DOHH2 (cell line): Measurements from ENCODE around the gene ZNF560.

ENCODE experiments used
- H3F3A ChIP-seq: fragments of 200-600 bp; sonication (generic), shearing (Covaris generic); 2 replicates; pipeline ENCODE4 v1.6.0; 2016; ENCODE audit warnings: antibody characterized with exemption, mild to moderate bottlenecking; ENCODE audit not compliant: control insufficient read depth, insufficient read depth
- H3K27ac ChIP-seq: fragments of 200-600 bp; sonication (generic); 2 replicates; pipeline ENCODE4 v1.5.1; 2014; ENCODE audit warnings: low read depth, mild to moderate bottlenecking, low read length, moderate library complexity
- H3K27me3 ChIP-seq: fragments of 200-600 bp; sonication (generic); 2 replicates; pipeline ENCODE4 v1.6.1; 2014; ENCODE audit warnings: mild to moderate bottlenecking, low read length, mixed read lengths; ENCODE audit not compliant: control insufficient read depth
- H3K36me3 ChIP-seq: fragments of 200-600 bp; sonication (generic); 2 replicates; pipeline ENCODE4 v1.6.1; 2014; ENCODE audit warnings: mild to moderate bottlenecking, low read length, moderate library complexity, mixed read lengths; ENCODE audit not compliant: control insufficient read depth
- H3K4me1 ChIP-seq: fragments of 200-600 bp; sonication (generic); 2 replicates; pipeline ENCODE4 v1.6.1; 2014; ENCODE audit warnings: mild to moderate bottlenecking, low read length, mixed read lengths; ENCODE audit not compliant: control insufficient read depth
- H3K4me2 ChIP-seq: fragments of 200-600 bp; sonication (generic); 2 replicates; pipeline ENCODE4 v1.6.0; 2014; ENCODE audit warnings: mild to moderate bottlenecking, low read length, moderate library complexity
- H3K4me3 ChIP-seq: fragments of 200-600 bp; sonication (generic); 2 replicates; pipeline ENCODE4 v1.5.1; 2014; ENCODE audit warnings: mild to moderate bottlenecking, low read length, mixed read lengths
- H3K79me2 ChIP-seq: fragments of 200-600 bp; sonication (generic); 2 replicates; pipeline ENCODE4 v1.6.1; 2014; ENCODE audit warnings: mild to moderate bottlenecking, low read length, mixed read lengths; ENCODE audit not compliant: control insufficient read depth
- H3K9me2 ChIP-seq: fragments of 200-600 bp; sonication (generic); replicated peaks from 2 replicates; pipeline ENCODE4 v1.6.1; 2014; ENCODE audit warnings: mild to moderate bottlenecking, low read length, mixed read lengths; ENCODE audit not compliant: control insufficient read depth
- H3K9me3 ChIP-seq: fragments of 200-600 bp; sonication (generic); 2 replicates; pipeline ENCODE4 v1.6.1; 2014; ENCODE audit warnings: antibody characterized with exemption, low read length, mixed read lengths; ENCODE audit not compliant: control insufficient read depth, insufficient read depth
- H4K20me1 ChIP-seq: fragments of 200-600 bp; sonication (generic); 2 replicates; pipeline ENCODE4 v1.6.0; 2014; ENCODE audit warnings: low read depth, mild to moderate bottlenecking, antibody characterized with exemption, low read length, moderate library complexity; ENCODE audit not compliant: control insufficient read depth, insufficient read depth
- EZH2phosphoT487 ChIP-seq: fragments of 200-600 bp; sonication (generic); IDR thresholded peaks from 2 replicates; pipeline ENCODE4 v1.6.1; 2017; ENCODE audit warnings: borderline replicate concordance, mild to moderate bottlenecking, antibody characterized with exemption, low read length, moderate library complexity, mixed read lengths
- TF ChIP-seq, protein P1 (sequence below): fragments of 200-600 bp; sonication (generic); IDR thresholded peaks from one replicate; pipeline ENCODE4 v1.5.1; 2014; ENCODE audit warnings: antibody characterized with exemption, mild to moderate bottlenecking, low read depth, low read length; ENCODE audit not compliant: poor library complexity, severe bottlenecking

ZNF560 gene

DNA sequence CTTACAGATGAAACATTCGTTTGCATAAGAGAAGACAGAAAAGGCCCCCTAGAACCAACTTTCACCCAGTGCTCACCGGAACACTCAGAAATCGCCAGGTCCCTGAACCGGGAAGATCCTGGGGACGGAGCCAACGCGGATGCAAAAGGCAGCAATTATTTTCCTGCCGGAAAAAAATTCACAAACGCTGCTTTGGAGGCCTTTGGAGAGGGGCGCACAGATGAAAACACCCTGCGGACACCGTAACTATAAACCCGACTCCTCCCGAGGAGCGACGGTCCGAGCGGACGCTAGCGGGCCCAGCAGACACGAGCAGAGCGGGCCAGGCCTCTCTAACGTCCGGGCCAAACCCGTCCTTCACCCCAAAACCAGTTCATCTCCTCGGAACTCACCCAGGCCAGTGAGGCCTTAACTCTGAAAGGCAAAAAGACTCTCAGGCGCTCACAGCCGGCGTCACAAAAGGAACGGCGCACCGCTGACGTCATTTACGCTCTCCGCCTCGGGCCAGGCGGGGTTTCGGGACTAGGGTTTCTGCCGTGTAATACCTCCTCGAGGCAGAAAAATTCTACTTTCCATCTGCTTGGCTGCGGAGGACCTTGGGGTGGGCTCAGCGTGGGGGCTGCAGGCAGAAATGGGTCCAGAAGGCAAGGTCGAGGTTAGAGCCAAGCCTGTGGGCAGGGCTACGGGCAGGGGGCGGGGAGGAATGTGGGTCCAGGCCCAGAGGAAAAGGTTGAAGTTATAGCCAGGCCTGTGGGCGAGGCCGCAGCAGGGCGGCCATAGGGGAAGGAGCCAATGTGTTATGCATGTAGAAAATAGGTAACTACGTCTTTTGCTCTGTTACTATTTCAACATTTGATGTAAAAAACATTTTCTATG is 40.0 kb upstream of the ZNF560 start, which contains the start of gene ZNF426:
ZNF426 (minus strand) TSS at position 463 of the 876 bp plus-strand sequence. CDS start 2,413 bp downstream, outside the sequence.
- Histone ChIP-seq H3K4me1 (peaks cover 12% of the 10 kb centered on the region), H3K4me2 (peak within 1 kb of the TSS; percentile 98), H3K9me2 (no peaks in the 10 kb centered on the region), H3K27me3 (no peaks in the 10 kb centered on the region), H3K36me3 (peaks cover 32% of the 10 kb centered on the region), H3K27ac (peak within 1 kb of the TSS; percentile 47), H4K20me1 (no peaks in the 10 kb centered on the region), H3K4me3 (peak within 1 kb of the TSS; percentile 98), H3F3A (no peaks in the 10 kb centered on the region), H3K79me2 (peaks cover 15% of the 10 kb centered on the region), H3K9me3 (peaks cover 19% of the 10 kb centered on the region)
- TF ChIP-seq, protein P1, sequence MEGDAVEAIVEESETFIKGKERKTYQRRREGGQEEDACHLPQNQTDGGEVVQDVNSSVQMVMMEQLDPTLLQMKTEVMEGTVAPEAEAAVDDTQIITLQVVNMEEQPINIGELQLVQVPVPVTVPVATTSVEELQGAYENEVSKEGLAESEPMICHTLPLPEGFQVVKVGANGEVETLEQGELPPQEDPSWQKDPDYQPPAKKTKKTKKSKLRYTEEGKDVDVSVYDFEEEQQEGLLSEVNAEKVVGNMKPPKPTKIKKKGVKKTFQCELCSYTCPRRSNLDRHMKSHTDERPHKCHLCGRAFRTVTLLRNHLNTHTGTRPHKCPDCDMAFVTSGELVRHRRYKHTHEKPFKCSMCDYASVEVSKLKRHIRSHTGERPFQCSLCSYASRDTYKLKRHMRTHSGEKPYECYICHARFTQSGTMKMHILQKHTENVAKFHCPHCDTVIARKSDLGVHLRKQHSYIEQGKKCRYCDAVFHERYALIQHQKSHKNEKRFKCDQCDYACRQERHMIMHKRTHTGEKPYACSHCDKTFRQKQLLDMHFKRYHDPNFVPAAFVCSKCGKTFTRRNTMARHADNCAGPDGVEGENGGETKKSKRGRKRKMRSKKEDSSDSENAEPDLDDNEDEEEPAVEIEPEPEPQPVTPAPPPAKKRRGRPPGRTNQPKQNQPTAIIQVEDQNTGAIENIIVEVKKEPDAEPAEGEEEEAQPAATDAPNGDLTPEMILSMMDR = no peak
- no peak for TF ChIP-seq EZH2phosphoT487

DNA sequence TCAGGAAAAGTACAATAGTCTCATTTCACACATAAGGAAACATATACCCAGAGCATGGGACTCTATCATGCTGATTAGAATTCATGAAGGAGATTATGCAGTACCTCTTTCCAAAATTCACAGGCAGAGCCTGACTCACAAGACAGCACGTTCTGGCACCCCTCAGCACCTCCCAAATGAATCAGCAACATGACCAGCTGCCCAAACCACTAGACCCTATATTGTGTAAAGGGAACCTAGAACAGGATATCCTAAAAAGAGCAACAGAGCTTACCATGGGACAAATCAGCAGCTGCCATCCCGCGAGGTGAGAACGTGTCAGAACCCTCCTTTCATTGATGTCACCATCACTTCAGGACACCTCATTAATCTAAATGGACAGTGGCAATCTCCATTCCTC is 37.5 kb upstream of the ZNF560 start:
- Histone ChIP-seq H3F3A (no peaks in the 10 kb centered on the region), H3K36me3 (peaks cover 53% of the 10 kb centered on the region), H3K4me3 (no peak overlapping the region), H3K27me3 (no peaks in the 10 kb centered on the region), H3K9me3 (peaks cover 25% of the 10 kb centered on the region), H3K4me2 (no peak overlapping the region), H3K27ac (no peak overlapping the region), H4K20me1 (no peaks in the 10 kb centered on the region), H3K9me2 (no peaks in the 10 kb centered on the region), H3K79me2 (peaks cover 15% of the 10 kb centered on the region), H3K4me1 (peaks cover 12% of the 10 kb centered on the region)
- TF ChIP-seq, protein P1 = no peak
- TF ChIP-seq EZH2phosphoT487 = no peak

DNA sequence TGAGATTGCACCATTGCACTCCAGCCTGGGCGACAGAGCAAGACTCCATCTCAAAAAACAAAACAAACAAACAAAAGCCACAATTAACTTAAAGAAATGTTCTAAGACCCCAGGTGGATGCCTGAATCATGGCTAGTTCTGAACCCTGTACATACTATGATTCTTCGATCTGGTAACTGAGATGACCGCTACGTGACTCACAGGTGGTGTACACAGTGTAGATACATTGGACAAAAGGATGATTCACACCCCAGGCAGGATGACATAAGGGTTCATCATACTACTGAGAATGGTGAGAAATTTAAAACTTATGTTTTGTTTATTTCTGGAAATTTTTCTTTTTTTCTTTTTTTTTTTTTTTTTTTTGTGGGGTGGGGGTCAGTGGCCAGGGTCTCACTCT is 33.5 kb upstream of the ZNF560 start:
- H3K36me3 ChIP-seq = peaks cover 84% of the 10 kb centered on the region
- no peaks in the 10 kb centered on the region for H3K79me2 ChIP-seq
- H3K4me1 ChIP-seq = no peaks in the 10 kb centered on the region
- H3K4me2 ChIP-seq = no peak overlapping the region
- H3K27ac ChIP-seq = no peak overlapping the region
- H3K4me3 ChIP-seq = no peak overlapping the region
- no peaks in the 10 kb centered on the region for H4K20me1 ChIP-seq
- no peaks in the 10 kb centered on the region for H3K9me2 ChIP-seq
- no peaks in the 10 kb centered on the region for H3K27me3 ChIP-seq
- TF ChIP-seq, protein P1 = no peak
- no peak for TF ChIP-seq EZH2phosphoT487
- no peaks in the 10 kb centered on the region for H3F3A ChIP-seq
- peaks cover 39% of the 10 kb centered on the region for H3K9me3 ChIP-seq
